CD14-positive monocyte (primary cell): ENCODE measurements around the gene CCDC110. TPM values are rescaled to one million over a fixed set of nuclear protein-coding genes. Genes with fewer than 3 reads are reported as not detected.

Experiments used
- DNase-seq, 3 donors: peaks; one replicate each; pipeline ENCODE4 v3.0.0-alpha.2; 2011 to 2022
- H2AFZ ChIP-seq: 2 replicates; pipeline ENCODE4 v1.6.0; 2012; ENCODE audit warnings: mild to moderate bottlenecking, low read depth, low read length, inconsistent platforms; ENCODE audit not compliant: insufficient read depth, poor library complexity, severe bottlenecking
- H3K27ac ChIP-seq, 2 donors: 1 replicate in 1 of 2; 2 replicates in 1 of 2; pipeline ENCODE4 v1.5.1; 2012 to 2013; ENCODE audit warnings: low read length in 2 of 2, control low read depth in 1 of 2, inconsistent platforms in 1 of 2, low read depth in 1 of 2, mild to moderate bottlenecking in 1 of 2
- H3K27me3 ChIP-seq, 2 donors: one replicate each; pipeline versions ENCODE4 v1.6.0 to v1.6.1; 2011 to 2013; ENCODE audit warnings: low read length in 2 of 2; ENCODE audit not compliant: control insufficient read depth in 2 of 2, insufficient read depth in 2 of 2
- H3K36me3 ChIP-seq, 2 donors: replicated peaks in 1 of 2; 1 replicate in 1 of 2; 2 replicates in 1 of 2; pipeline versions ENCODE4 v1.5.1 to v1.6.1; 2012 to 2013; ENCODE audit warnings: low read length in 2 of 2, control low read depth in 1 of 2, inconsistent platforms in 1 of 2, mild to moderate bottlenecking in 1 of 2; ENCODE audit not compliant: insufficient read depth in 2 of 2, control insufficient read depth in 1 of 2
- H3K4me1 ChIP-seq, 2 donors: 1 replicate in 1 of 2; 2 replicates in 1 of 2; pipeline versions ENCODE4 v1.5.1 to v1.6.1; 2012 to 2013; ENCODE audit warnings: low read length in 2 of 2, control low read depth in 1 of 2, inconsistent platforms in 1 of 2, mild to moderate bottlenecking in 1 of 2, moderate library complexity in 1 of 2; ENCODE audit not compliant: insufficient read depth in 2 of 2, control insufficient read depth in 1 of 2
- H3K4me2 ChIP-seq: replicated peaks from 2 replicates; pipeline ENCODE3; 2012; ENCODE audit warnings: low read length, moderate library complexity, mild to moderate bottlenecking; ENCODE audit not compliant: poor library complexity, severe bottlenecking; ENCODE audit errors: extremely low read depth
- H3K4me3 ChIP-seq, 3 experiments: fragments of 200-600 bp in 1 of 3; sonication (generic) in 1 of 3; replicated peaks in 1 of 3; 1 replicate in 2 of 3; 2 replicates in 1 of 3; pipeline ENCODE4 v1.5.1; 2011 to 2013; ENCODE audit warnings: low read length in 3 of 3, mild to moderate bottlenecking in 3 of 3, control low read depth in 2 of 3, low read depth in 2 of 3, inconsistent platforms in 1 of 3, moderate library complexity in 1 of 3
- H3K79me2 ChIP-seq: 2 replicates; pipeline ENCODE4 v1.6.0; 2012; ENCODE audit warnings: mild to moderate bottlenecking, control low read depth, inconsistent platforms, low read length, moderate library complexity; ENCODE audit not compliant: insufficient read depth
- H3K9ac ChIP-seq: 2 replicates; pipeline ENCODE4 v1.6.0; 2017; ENCODE audit warnings: low read length, mild to moderate bottlenecking; ENCODE audit not compliant: insufficient read depth, poor library complexity, severe bottlenecking
- H3K9me3 ChIP-seq, 2 donors: replicated peaks in 1 of 2; 1 replicate in 1 of 2; 2 replicates in 1 of 2; pipeline versions ENCODE4 v1.5.1 to v1.6.1; 2012 to 2013; ENCODE audit warnings: low read length in 2 of 2, control low read depth in 1 of 2; ENCODE audit not compliant: control insufficient read depth in 1 of 2, insufficient read depth in 1 of 2
- H4K20me1 ChIP-seq: 2 replicates; pipeline ENCODE4 v1.6.0; 2012; ENCODE audit warnings: mild to moderate bottlenecking, low read length, control low read depth, moderate library complexity; ENCODE audit not compliant: insufficient read depth
- H3K27ac Mint-ChIP-seq, 7 donors: one replicate each; pipeline ENCODE4 v1.8.0; 2020; ENCODE audit warnings: mild to moderate bottlenecking in 7 of 7, mixed read lengths in 7 of 7, moderate library complexity in 6 of 7, inconsistent platforms in 2 of 7
- H3K27me3 Mint-ChIP-seq, 3 donors: one replicate each; pipeline ENCODE4 v1.8.0; 2021 to 2022; ENCODE audit warnings: low read depth in 3 of 3, mild to moderate bottlenecking in 3 of 3, mixed read lengths in 3 of 3, moderate library complexity in 3 of 3, inconsistent platforms in 1 of 3
- H3K36me3 Mint-ChIP-seq, 2 donors: one replicate each; pipeline ENCODE4 v1.8.0; 2020; ENCODE audit warnings: mixed read lengths in 2 of 2, inconsistent platforms in 1 of 2, mild to moderate bottlenecking in 1 of 2
- H3K4me1 Mint-ChIP-seq: one replicate; pipeline ENCODE4 v1.8.0; 2020; ENCODE audit warnings: mild to moderate bottlenecking, mixed read lengths
- H3K4me3 Mint-ChIP-seq, 2 donors: one replicate each; pipeline ENCODE4 v1.8.0; 2020; ENCODE audit warnings: mild to moderate bottlenecking in 2 of 2, mixed read lengths in 2 of 2, moderate library complexity in 1 of 2
- H3K9me3 Mint-ChIP-seq, 7 donors: one replicate each; pipeline ENCODE4 v1.8.0; 2020 to 2022; ENCODE audit warnings: mixed read lengths in 7 of 7, mild to moderate bottlenecking in 6 of 7, moderate library complexity in 6 of 7, inconsistent platforms in 2 of 7
- CTCF ChIP-seq: fragments of 200-600 bp; IDR thresholded peaks from one replicate; pipeline ENCODE4 v1.8.0; 2022; ENCODE audit warnings: antibody characterized with exemption, mild to moderate bottlenecking
- WGBS: methylation state at CpG from one replicate; pipeline ENCODE4 v1.1.5; 2013; ENCODE audit warnings: missing lambda C conversion rate; ENCODE audit not compliant: insufficient coverage; 5-methylcytosine and 5-hydroxymethylcytosine counted together
- intact Hi-C, 2 donors: fragments of 100-400 bp; cut with micrococcal nuclease; formaldehyde crosslinking; loops; one replicate each; pipeline versions ENCODE4 v1.15.0 to v1.15.1; 2023
- polyA plus RNA-seq, 3 donors: library from polyadenylated mRNA; depleted of rRNA in 1 of 3; unstranded in 2 of 3; stranded (reverse) in 1 of 3; fragments of 300-500 nt in 2 of 3; fragments of >200 nt in 1 of 3; fragmentation: Illumina TruSeq in 2 of 3; gene quantifications; 1 replicate in 2 of 3; 2 replicates in 1 of 3; pipeline ENCODE4 v1.2.3, GENCODE V29; 2012 to 2021

CCDC110 gene
- polyA plus RNA-seq, 3 donors: not detected

GRCh38 chr4:185396724-185397385 is 74.7 kb downstream of the CCDC110 start, which contains the start of gene ANKRD37:
Gene ANKRD37, plus strand, starts transcription at chr4:185396841. Its CDS starts 83 bp downstream, at chr4:185396924.
- Mint-ChIP-seq H3K27ac (peak within 1 kb of the TSS; percentile 82 to 96 (median 94)), H3K36me3 (peaks cover 29 to 40% of the 10 kb centered on the region in 2 donors), H3K4me3 (peak within 1 kb of the TSS; percentile 77 to 93), H3K4me1 (peaks cover 18% of the 10 kb centered on the region), H3K9me3 (no peaks in the 10 kb centered on the region), H3K27me3 (peaks cover 11 to 13% (median 12%) of the 10 kb centered on the region in 3 donors)
- 19% methylated on average over 36 of the region's 38 CpGs for WGBS
- no peak for DNase-seq
- H3K79me2 ChIP-seq: no peaks in the 10 kb centered on the region
- H3K4me2 ChIP-seq: peak within 1 kb of the TSS; percentile 76
- peaks cover 21 to 31% of the 10 kb centered on the region in 2 donors for H3K36me3 ChIP-seq
- H3K4me1 ChIP-seq: peaks cover 17 to 19% of the 10 kb centered on the region in 2 donors
- H4K20me1 ChIP-seq: no peaks in the 10 kb centered on the region
- H3K9me3 ChIP-seq: no peaks in the 10 kb centered on the region
- intact Hi-C loops: loop anchor here in 1 of 2 donors (1.0 kb wide), 1 partner anchor 28 kb away; the partner anchor contains the start of gene UFSP2
- peak within 1 kb of the TSS; percentile 63 to 81 (median 81) for H3K4me3 ChIP-seq
- H3K9ac ChIP-seq: peak within 1 kb of the TSS; percentile 92
- peak within 1 kb of the TSS; percentile 88 to 96 for H3K27ac ChIP-seq
- peak within 1 kb of the TSS; percentile 86 for H2AFZ ChIP-seq
- TF ChIP-seq CTCF: no peak
- peaks cover 0 to 8% of the 10 kb centered on the region in 2 donors for H3K27me3 ChIP-seq

- H2AFZ ChIP-seq: peak overlapping the region; percentile 86
- peak overlapping the region; percentile 92 for H3K9ac ChIP-seq
- peak overlapping the region; percentile 63 to 81 (median 81) for H3K4me3 ChIP-seq
- Mint-ChIP-seq H3K4me3 (peak overlapping the region; percentile 77 to 93), H3K36me3 (peaks cover 22 to 33% of the 10 kb centered on the region in 2 donors), H3K4me1 (peaks cover 18% of the 10 kb centered on the region), H3K9me3 (peaks cover 0 to 2% (median 0%) of the 10 kb centered on the region in 7 donors), H3K27me3 (peaks cover 11 to 17% (median 12%) of the 10 kb centered on the region in 3 donors), H3K27ac (peak overlapping the region; percentile 82 to 96 (median 94))
- H3K27me3 ChIP-seq: peaks cover 0 to 8% of the 10 kb centered on the region in 2 donors
- DNase-seq: peak; percentile 90 to 94 (median 94)
- H4K20me1 ChIP-seq: no peaks in the 10 kb centered on the region
- H3K27ac ChIP-seq: peak overlapping the region; percentile 88 to 96
- H3K79me2 ChIP-seq: no peaks in the 10 kb centered on the region
- peaks cover 15 to 24% of the 10 kb centered on the region in 2 donors for H3K36me3 ChIP-seq
- H3K9me3 ChIP-seq: no peaks in the 10 kb centered on the region
- intact Hi-C loops: no loop called here
- peak overlapping the region; percentile 76 for H3K4me2 ChIP-seq
- WGBS: under 1% methylated on average over 98 of the region's 98 CpGs
- H3K4me1 ChIP-seq: peaks cover 17 to 19% of the 10 kb centered on the region in 2 donors
- TF ChIP-seq CTCF: no peak
These were observed 75.4 kb downstream of the CCDC110 start for GRCh38 chr4:185395956-185396723.
